GM19467 (cell line): ENCODE measurements around the gene MTHFD1L.

Experiments
- ATAC-seq: cut with Tn5 transposase; IDR thresholded peaks from one replicate; pipeline ENCODE4 v1.9.1; 2021; ENCODE audit warnings: mild to moderate bottlenecking, moderate library complexity; ENCODE audit not compliant: unreplicated experiment

MTHFD1L gene

DNA sequence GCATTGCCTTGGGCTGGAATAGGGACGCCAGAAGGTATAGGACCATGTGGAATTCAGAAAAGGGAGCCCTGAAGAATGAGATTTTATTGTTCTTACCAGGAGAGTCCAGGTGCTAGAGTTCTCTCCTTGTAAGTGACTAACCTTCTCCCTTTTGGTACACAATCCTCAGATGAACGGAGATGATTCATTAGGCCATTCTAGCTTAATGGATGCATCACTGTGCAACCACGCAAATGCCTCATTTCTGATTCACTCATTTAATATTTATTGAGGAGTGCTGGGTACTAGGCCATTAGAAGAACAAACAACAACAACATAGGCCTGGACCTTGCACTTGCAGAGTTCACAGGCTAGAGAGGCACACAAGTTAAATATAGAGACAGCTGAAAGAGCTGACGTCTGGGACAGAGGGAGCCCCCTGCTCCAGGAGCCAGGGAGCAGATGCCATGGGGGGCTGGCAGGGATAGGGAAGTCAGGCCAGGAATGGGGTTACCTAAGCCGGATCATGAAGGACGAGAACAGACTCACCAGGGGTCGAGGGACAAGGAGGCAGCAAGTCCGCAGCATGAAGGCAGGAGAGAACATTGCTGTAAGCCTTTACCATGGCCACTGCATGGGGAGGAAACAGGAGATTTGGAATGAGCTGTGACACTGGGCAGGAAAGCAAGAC lies 194.7 kb downstream of the MTHFD1L start:
- no peak for ATAC-seq

DNA sequence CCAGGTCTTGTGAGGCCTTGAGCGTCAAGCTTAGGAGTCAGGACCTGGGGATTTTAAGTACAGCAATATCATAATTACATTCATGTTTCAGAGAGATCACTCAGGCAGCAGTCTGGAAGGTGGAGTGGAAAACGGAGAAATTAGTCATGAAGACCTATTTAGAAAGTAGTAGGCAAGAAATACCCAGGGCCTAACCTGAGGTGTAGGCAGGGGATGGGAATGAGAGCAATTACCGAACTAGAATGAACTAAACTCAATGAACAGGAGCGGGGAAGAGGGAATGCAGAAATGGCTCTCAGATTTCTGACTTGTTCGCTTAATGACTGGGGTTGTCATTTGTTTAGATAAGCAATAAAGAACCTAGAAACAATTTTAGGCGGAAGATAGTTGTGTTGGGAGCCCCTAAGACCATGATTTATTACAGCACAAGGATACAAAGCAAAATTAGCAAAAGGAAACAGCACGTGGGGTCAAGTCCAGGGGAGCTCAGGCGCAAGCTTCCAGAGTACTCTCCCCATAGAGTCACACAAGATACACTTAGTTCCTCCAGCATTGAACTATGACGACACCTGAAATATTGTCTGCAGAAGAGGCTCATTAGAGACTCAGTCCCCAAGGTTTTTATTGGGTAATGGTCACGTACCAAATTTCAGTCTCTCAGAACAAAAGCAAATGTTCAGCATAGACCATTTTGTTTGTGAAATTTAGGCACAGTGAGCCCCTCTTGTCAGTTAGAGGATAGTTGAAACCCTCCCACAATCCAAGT lies 195.4 kb downstream of the MTHFD1L start:
- ATAC-seq, result no peak

DNA sequence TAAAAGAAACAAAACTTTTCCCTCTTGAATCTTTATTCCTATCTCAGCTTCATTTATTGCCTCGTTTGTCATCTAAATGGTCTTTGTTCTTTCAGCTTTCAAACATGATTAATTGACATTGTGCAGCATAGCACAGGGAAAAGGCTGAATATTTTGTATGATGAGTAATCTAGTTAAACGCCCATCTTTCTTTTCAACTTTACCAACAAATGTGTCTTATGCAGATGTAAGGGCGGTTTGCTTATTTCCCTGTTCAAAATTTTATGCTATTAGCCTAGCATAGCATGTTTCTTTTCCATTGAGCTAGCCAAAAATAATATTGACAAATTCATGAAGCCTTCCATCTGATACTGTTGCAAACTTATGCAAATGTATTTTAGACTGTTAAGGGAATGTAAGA lies 197.8 kb downstream of the MTHFD1L start:
- no peak for ATAC-seq

DNA sequence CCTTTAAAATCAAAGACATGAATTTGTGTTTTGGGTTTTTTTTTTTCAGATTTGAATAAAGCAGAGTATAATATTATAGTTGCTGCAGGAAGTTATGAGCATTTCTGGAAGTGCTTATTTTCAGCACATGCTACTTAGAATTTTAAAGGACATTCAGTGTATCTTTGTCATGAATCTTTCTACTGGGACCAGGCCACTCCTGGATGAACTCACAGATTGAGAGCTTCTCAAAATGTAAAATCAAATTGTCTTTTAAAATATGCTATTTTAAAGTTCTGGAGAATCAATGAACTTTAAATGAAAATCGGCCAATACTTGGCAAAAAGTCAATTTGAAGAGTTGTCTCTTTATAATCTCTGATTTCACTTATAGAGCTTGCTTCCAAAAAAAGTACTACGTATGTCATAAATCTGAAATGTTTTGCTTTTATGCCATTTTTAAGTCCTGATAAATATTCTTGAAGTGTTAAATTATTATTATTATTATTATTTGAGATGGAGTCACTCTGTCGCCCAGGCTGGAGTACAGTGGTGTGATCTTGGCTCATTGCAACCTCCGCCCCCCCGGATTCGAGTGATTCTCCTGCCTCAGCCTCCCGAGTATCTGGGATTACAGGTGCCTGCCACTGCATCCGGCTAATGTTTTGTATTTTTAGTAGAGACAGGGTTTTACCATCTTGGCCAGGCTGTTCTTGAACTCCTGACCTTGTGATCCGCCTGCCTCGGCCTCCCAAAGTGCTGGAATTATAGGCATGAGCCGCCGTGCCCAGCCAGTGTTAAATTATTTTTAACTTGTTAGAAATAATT lies 198.5 kb downstream of the MTHFD1L start:
- ATAC-seq, result no peak

DNA sequence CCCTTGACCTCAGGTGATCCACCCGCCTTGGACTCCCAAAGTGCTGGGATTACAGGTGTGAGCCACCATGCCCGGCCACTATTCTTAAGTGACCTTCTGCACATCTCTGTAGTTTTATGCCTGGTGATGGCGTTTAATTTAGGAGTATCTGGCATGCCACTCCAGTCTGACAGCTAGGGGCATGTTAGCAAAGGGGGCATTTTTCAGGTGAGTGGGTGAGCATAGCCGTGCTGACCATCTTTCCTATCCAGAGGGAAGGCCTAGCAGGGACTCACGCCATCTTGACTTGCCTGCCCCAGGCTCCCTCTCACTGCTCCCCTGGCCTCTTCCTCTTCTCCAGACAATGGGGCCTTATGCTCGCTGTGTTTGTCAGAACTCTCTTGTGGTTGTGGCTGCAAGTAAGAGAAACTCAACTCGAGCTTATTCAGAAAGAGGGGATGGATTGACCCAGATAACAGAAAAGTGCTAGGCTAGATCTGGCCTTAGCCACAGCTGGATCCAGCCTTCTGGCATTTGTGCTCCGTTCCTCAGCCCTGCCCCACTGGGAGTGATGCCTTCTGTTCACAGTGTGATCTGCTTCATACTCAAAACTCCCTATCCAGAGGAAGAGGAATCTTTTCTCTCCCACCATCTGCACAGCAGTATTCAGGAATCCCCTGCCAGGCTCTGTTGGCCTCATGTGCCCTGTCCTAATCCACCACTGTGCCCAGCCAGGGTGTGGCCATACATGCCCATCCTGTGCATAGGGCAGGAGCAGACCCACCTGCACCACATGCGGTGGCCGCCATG lies 199.7 kb downstream of the MTHFD1L start:
- ATAC-seq, result no peak

DNA sequence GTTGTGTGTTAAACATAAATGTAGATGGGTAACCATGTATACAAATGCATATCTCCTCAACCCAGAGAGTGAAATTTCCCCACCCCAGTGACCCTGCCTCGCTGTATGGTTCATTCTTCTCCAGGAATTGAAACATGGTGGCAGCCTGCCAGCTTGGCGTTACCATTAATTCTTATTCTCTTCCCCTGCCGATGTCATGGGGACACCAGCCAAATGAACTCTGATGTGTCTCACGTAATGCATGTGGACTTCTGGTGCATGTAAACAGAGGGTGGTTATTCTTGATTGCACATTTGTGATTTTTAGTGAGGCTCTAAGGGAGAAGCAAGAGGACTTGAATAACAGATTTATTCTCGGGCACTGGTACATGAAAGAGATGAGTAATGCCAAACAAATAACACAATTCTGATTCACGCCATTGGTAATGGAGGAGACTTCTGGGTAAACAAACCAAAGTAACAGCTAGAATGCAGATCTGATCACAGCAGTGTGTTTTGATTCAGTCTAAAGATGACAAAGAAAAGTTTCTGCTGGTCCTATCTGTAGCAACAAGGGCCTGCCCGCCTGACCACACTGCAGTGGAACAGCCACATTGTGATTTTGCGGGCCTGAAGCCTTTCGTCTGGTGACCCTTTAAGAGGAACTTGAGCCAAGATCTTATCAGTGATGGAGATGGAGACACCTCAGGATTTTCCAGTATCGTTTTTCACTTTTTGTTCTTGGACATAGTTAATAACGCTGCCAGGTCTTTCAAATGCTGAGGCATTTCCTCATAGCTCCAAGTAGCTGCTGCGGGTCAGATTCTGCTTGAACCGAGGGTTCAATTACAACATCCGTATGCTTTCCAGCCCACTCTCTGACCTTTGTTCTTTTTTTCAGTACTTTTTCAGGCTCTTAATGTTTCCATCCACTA lies 202.4 kb downstream of the MTHFD1L start:
- no peak for ATAC-seq

DNA sequence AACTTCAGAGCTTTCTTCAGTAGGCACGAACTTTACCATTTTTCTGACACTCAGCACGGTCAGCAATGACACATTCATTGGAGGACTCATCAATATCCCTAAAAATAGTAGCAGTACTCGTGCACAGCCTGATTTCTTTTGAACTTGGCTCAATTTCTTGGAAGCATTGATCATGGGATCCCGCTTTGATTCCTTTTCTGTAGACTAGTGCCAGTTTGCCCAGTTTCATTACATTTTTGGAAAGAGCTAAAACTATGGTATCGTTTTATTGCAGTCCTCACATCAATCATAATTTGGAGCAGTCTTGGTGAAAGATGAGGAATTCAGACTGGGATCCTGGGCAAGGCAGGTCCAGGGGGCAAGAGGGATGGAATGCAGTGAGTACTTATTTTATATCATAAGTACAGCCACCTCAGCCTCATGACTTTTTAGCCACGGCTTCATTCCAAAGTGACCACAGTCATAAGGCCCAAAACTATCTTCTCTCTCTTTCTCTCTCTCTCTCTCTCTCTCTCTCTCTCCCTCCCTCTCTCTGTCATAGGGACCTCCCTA lies 203.3 kb downstream of the MTHFD1L start:
- no peak for ATAC-seq

DNA sequence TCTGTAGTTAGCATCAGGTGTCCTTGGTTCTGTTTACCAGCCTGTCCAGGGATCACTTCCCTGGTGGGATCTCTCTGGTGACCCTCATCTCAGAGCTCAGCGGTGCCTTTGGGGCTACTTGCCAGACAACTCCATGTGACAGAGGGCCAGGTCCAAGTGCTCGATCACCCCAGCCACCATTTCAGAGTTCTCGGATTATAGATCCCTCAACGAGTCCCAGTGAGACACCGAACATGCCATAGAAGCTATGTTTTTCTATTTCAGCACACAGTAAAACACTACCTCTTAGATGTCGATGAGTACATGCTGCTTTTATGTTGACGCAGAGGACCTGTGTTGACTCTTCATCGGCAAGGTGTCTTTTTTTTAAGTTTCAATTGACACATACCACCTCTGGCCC lies 204.1 kb downstream of the MTHFD1L start:
- no peak for ATAC-seq

DNA sequence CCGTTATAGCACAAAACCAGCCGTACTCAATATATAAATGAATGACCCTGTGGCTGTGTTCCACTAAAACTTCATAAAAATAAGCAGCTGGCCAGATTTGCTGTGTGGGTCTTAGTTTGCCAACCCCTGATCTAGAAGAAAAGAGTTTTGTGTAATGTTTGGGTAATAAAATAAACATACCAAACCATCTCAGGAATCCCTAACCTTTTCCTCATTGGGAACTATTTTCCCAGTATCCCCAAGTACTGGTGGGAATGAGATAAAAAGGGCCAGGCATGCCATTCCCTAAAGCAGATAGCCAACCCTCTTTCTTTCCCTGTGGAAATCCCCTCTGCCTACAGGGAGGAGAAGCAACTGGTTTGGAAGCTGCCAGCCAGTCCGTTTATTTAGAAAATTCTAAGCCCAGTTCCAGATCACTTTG lies 205.1 kb downstream of the MTHFD1L start:
- ATAC-seq, result no peak

DNA sequence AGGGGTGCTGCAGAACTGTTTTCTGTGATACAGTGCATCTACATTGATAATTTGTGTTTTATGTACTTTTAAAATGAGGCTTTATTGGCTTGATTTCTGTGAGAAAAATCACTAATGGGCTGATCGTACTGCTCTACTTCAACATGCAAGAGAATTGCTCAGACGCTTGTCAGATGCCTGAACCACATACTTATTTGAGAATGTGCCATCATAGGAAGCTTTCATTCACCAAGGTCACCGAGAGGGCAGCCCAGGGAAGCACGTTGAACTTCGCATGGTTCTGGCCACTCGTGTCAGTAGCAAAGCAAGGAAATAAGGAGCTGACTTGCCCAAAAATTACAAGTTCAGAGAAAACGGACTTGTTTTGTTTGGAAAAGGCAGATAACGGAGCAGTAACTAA lies 205.8 kb downstream of the MTHFD1L start:
- ATAC-seq, result no peak

DNA sequence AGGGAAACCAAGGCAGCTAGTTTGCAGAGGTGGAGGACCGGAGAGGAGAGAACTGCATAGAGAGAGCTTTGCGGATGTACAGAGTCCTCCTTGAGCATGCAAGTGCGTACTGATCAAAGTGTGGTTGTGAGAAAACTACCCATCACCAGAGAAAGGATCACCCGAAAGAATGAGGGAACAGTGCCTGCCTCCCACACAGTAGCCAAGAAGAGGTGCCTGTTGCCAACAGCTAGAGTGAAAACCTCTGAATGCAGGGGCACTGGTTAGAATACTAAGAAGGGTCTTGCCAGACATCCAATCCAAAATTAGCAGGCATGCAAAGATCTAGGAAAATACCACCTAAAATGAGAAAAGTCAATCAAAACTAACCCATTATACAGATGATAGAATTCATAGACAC lies 207.6 kb downstream of the MTHFD1L start:
- ATAC-seq, result no peak

DNA sequence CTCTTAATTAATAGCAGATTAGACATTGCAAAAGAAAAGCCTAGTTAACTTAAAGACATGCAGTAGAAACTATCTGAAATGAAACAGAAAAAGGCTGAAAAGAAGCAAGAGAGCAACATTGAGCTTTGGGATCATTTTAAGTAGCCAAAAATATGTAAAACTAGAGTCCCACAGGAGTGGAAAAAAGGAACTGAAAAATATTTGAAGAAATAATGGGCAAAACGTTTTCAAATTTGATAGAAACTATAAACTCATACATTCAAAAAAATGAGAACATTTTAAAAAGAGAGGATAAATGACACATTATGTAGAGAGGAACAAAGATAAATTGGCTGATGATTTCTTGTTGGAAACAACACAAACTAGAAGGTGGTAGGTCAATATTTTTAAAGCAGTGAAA lies 208.2 kb downstream of the MTHFD1L start:
- no peak for ATAC-seq

DNA sequence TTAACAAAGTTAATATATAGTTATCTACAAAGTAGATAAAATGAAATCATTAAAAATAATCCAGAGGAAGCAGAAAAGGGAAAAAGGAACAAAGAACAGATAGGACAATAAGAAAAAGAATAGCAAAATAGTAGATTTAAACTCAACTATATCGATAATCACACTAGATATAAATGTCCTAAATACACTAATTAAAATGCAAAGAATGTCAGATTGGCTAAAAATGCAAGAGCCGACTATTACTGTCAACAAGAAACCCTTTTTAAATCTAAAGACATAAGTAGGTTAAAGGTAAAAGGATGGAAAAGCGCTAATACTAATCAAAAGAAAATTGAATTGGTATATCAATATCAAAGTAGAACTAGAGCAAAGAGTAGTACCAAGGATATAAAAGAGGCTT lies 209.5 kb downstream of the MTHFD1L start:
- ATAC-seq, result no peak

DNA sequence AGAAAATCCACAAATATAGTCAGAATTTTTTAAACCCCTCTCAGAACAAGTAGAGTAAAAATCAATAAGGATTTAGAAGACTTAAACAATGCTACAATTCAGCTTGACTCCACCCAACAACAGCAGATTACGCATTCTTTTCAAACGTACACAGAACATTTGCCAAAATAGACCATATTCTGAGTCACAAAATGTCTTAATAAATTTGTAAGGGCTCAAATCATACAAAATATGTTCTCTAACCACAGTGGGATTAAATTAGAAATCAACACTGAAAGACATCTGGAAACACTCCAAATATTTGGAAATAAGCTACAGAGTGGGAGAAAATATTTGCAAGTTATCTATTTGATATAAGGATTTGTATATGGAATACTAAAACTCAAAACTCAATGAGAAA lies 210.0 kb downstream of the MTHFD1L start:
- no peak for ATAC-seq

DNA sequence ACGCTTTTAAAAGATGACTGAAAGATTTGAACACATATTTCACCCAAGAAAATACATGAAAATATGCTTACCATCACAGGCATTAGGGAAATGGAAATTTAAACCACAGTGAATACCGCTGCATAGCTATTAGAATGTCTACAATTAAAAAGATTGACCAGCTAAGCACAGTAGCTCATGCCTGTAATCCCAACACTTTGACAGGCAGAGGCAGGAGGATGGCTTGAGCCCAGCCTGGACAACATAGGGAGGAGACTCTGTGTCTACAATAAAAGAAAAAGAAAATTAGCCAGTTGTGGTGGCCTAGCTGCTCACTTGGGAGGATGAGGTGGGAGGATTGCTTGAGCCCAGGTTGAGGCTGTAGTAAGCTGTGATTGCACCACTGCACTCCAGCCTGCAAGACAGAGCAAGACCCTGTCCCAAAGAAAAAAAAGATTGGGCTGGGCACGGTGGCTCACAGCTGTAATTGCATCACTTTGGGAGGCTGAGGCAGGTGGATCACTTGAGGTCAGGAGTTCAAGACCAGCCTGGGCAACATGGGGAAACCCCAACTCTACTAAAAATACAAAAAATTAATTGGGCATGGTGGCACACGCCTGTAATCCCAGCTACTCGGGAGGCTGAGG lies 210.5 kb downstream of the MTHFD1L start:
- ATAC-seq, result no peak

DNA sequence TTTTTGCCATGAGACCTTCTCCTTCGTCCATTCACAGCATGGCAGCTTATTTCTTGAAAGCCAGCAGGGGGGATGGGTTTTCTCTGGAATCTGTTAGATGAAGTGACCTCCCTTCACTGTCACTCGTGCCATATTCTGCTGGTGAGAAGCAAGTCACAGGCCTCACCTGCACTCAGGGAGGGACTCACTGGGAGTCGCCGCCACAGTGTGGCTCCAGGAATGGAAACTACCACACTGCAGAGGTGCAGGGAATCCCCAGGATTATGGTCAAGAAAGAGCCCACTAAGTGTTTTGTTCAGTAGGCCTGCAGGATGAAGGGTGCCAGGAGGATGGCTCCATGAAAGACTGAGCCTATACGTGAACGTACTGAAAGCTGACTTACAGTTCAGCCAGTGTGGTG lies 213.2 kb downstream of the MTHFD1L start:
- ATAC-seq, result no peak

DNA sequence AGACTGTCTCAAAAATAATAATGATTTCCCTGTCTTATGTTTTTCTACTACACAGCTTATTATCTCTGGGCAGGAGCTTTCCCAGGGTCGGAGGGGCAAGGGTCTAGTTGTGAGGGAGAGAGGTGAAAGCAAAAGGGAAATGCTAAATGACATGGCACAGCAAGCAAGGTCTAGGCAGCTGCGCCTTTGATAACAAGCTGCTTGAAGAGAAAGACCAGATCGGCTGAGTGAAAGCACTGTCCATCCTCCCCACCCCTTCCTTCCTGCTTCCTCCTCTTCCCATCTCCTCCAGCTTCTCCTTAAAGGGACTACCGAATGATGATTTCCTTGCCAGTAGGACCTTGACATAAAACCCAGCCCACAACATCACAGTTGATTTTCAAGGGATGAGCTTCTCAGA lies 216.2 kb downstream of the MTHFD1L start:
- ATAC-seq, result no peak

DNA sequence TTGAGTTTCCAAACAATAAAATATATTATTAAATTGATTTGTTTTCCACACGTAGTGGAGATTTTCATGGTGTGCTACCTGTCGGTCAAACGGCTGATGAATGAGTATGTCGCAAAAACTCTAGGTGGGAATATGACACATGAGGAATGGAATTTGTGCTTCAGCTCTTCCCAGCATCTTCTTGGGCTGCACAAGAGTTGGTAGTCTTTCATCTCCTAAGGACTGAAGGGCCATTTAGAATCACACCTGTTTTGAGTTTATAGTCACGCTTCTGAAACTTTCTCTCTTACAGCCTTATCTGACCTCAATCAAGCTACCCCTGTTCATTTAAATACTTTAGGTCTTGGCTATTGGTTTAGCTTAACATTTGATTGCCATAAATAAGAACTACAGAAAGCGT lies 216.6 kb downstream of the MTHFD1L start:
- no peak for ATAC-seq

DNA sequence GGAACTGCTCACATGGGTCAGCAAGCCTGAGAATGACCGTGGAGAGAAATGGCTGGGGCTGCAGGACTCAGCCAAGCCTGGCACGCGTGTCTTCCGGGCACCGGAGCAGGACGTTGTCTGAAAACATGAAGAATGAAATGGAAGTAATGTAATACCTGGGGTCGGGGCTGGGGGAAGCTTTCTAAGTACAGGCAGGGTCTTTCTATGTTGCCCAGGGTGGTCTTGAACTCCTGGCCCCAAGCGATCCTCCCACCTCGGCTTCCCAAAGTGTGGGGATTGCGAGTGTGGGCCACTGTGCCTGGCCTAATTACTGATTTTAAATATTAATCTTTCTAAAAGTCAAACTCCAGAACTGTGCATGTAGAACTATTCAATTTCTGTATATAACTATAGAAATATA lies 218.8 kb downstream of the MTHFD1L start:
- no peak for ATAC-seq
